HFFc6 (cell line): ENCODE data around the gene CELF4. TPM values are rescaled to one million over a fixed set of nuclear protein-coding genes. Genes with fewer than 3 reads are reported as not detected.

ENCODE experiments used
- DNase-seq: peaks from one replicate; pipeline ENCODE4 v3.0.0-alpha.2; 2018
- H3K27ac Mint-ChIP-seq: 2 replicates; pipeline ENCODE4 v1.8.0; 2020; ENCODE audit warnings: mild to moderate bottlenecking, mixed read lengths
- H3K27me3 Mint-ChIP-seq: 2 replicates; pipeline ENCODE4 v1.8.0; 2021; ENCODE audit warnings: mild to moderate bottlenecking, moderate library complexity, mixed read lengths; ENCODE audit not compliant: insufficient read depth
- H3K36me3 Mint-ChIP-seq: 2 replicates; pipeline ENCODE4 v1.8.0; 2021; ENCODE audit warnings: low read depth, mixed read lengths
- H3K4me1 Mint-ChIP-seq: 2 replicates; pipeline ENCODE4 v1.8.0; 2020; ENCODE audit warnings: low read depth, mixed read lengths
- H3K4me3 Mint-ChIP-seq: 2 replicates; pipeline ENCODE4 v1.8.0; 2020; ENCODE audit warnings: mild to moderate bottlenecking, moderate library complexity, mixed read lengths
- H3K9me3 Mint-ChIP-seq: 2 replicates; pipeline ENCODE4 v1.8.0; 2020; ENCODE audit warnings: mild to moderate bottlenecking, mixed read lengths
- CTCF ChIP-seq: fragments of 200-600 bp; sonication (generic); IDR thresholded peaks from 2 replicates; pipeline ENCODE4 v1.5.0; 2021; ENCODE audit warnings: antibody characterized with exemption, mild to moderate bottlenecking
- total RNA-seq, 6 experiments: library from RNA; stranded (reverse); fragmentation: NEBNext Ultra II Directional; extraction: Animal tissue kit (Norgen Biotek cat#: 25700); gene quantifications; 2 replicates in 1 of 6; 3 replicates in 5 of 6; pipeline ENCODE4 v1.2.3, GENCODE V29; 2021

Gene CELF4
- total RNA-seq, 6 experiments from 2014 or later, result not detected

- no peaks in the 10 kb centered on the region for H3K36me3 Mint-ChIP-seq
- no peaks in the 10 kb centered on the region for H3K4me1 Mint-ChIP-seq
- no peaks in the 10 kb centered on the region for H3K9me3 Mint-ChIP-seq
- no peak for DNase-seq
- no peak overlapping the region for H3K27ac Mint-ChIP-seq
- peaks cover 15% of the 10 kb centered on the region for H3K27me3 Mint-ChIP-seq
- no peak for TF ChIP-seq CTCF
- H3K4me3 Mint-ChIP-seq, result no peak overlapping the region
Observed at GRCh38 chr18:37552286-37552685, 13.3 kb downstream of the CELF4 start.

- Mint-ChIP-seq H3K36me3 (no peaks in the 10 kb centered on the region), H3K4me3 (no peak overlapping the region), H3K4me1 (no peaks in the 10 kb centered on the region), H3K9me3 (no peaks in the 10 kb centered on the region), H3K27me3 (peaks cover 17% of the 10 kb centered on the region; the same call in 1 of the 2 replicates), H3K27ac (no peak overlapping the region)
- no peak for DNase-seq
- TF ChIP-seq CTCF, result no peak
Observed at GRCh38 chr18:37551846-37552245, 13.8 kb downstream of the CELF4 start.

GRCh38 chr18:37551249-37551648, 14.3 kb downstream of the CELF4 start:
- no peaks in the 10 kb centered on the region for H3K36me3 Mint-ChIP-seq
- no peak for TF ChIP-seq CTCF
- H3K4me1 Mint-ChIP-seq, result no peaks in the 10 kb centered on the region
- DNase-seq, result no peak
- H3K9me3 Mint-ChIP-seq, result no peaks in the 10 kb centered on the region
- H3K4me3 Mint-ChIP-seq, result no peak overlapping the region
- H3K27me3 Mint-ChIP-seq, result peaks cover 21% of the 10 kb centered on the region
- H3K27ac Mint-ChIP-seq, result no peak overlapping the region

- H3K36me3 Mint-ChIP-seq, result no peaks in the 10 kb centered on the region
- no peak for TF ChIP-seq CTCF
- DNase-seq, result no peak
- peaks cover 27% of the 10 kb centered on the region for H3K27me3 Mint-ChIP-seq
- H3K4me1 Mint-ChIP-seq, result no peaks in the 10 kb centered on the region
- H3K9me3 Mint-ChIP-seq, result no peaks in the 10 kb centered on the region
- no peak overlapping the region for H3K27ac Mint-ChIP-seq
- no peak overlapping the region for H3K4me3 Mint-ChIP-seq
Observed at GRCh38 chr18:37550118-37550875, 15.3 kb downstream of the CELF4 start.

GRCh38 chr18:37548679-37549289, 16.8 kb downstream of the CELF4 start:
- no peak for TF ChIP-seq CTCF
- DNase-seq, result no peak
- Mint-ChIP-seq H3K36me3 (no peaks in the 10 kb centered on the region), H3K27ac (no peak overlapping the region), H3K9me3 (no peaks in the 10 kb centered on the region), H3K4me1 (no peaks in the 10 kb centered on the region), H3K27me3 (peaks cover 36% of the 10 kb centered on the region), H3K4me3 (no peak overlapping the region)
